Stomach (tissue), 19 donors: ENCODE data around the gene ABHD17C. TPM values are rescaled to one million over a fixed set of nuclear protein-coding genes. Genes with fewer than 3 reads are reported as not detected.
"Not testable (repeated sequence)": the region's sequence is repeated elsewhere in the genome, so short reads cannot be mapped to it uniquely, and the experiment has no call there.

Experiments used
- DNase-seq, 2 donors: peaks; one replicate each; pipeline versions ENCODE4 v3.0.0 to v3.0.0-alpha.2; 2013 to 2019
- H3K27ac ChIP-seq, 5 donors: fragments of 200-600 bp in 4 of 5; sonication (generic) in 4 of 5; one replicate each; pipeline ENCODE4 v1.5.1; 2013 to 2019; ENCODE audit warnings: mild to moderate bottlenecking in 1 of 5, moderate library complexity in 1 of 5
- H3K27me3 ChIP-seq, 3 donors: fragments of 200-600 bp; sonication (generic); one replicate each; pipeline ENCODE4 v1.5.1; 2017 to 2019; ENCODE audit warnings: mixed run types in 1 of 3
- H3K36me3 ChIP-seq, 4 donors: fragments of 200-600 bp; sonication (generic); 1 replicate in 3 of 4; 2 replicates in 1 of 4; pipeline ENCODE4 v1.5.1; 2016 to 2019
- H3K4me1 ChIP-seq, 4 donors: fragments of 200-600 bp; sonication (generic); one replicate each; pipeline ENCODE4 v1.5.1; 2016 to 2019
- H3K4me3 ChIP-seq, 4 donors: fragments of 200-600 bp; sonication (generic) in 3 of 4; one replicate each; pipeline ENCODE4 v1.5.1; 2016 to 2019; ENCODE audit warnings: mild to moderate bottlenecking in 1 of 4
- H3K9me3 ChIP-seq, 4 donors: fragments of 200-600 bp; sonication (generic); one replicate each; pipeline ENCODE4 v1.5.1; 2016 to 2019
- EP300 ChIP-seq: sonication (generic); formaldehyde crosslinking; IDR thresholded peaks from one replicate; pipeline ENCODE4 v1.6.1; 2017; ENCODE audit warnings: antibody characterized with exemption
- POLR2A ChIP-seq, 4 donors: fragments of 450-650 bp; IDR thresholded peaks; one replicate each; pipeline ENCODE4 v1.6.1; 2016; ENCODE audit warnings: antibody characterized with exemption in 4 of 4, control low read depth in 2 of 4, mild to moderate bottlenecking in 1 of 4, moderate library complexity in 1 of 4
- POLR2AphosphoS5 ChIP-seq, 3 donors: sonication (generic); formaldehyde crosslinking; IDR thresholded peaks; one replicate each; pipeline ENCODE4 v1.6.1; 2016; ENCODE audit warnings: antibody characterized with exemption in 3 of 3
- WGBS, 5 donors: extraction: QIAGEN DNeasy Blood & Tissue Kit in 3 of 5; methylation state at CpG; one replicate each; pipeline versions ENCODE4 v1.1.5 to v1.1.7; 2013 to 2018; 5-methylcytosine and 5-hydroxymethylcytosine counted together
- intact Hi-C: fragments of 100-400 bp; cut with DNase I; formaldehyde crosslinking; loops from one replicate; pipeline ENCODE4 v1.15.1; 2023; ENCODE audit warnings: low total_unique reads
- long read RNA-seq, 10 donors: transcript quantifications; one replicate each; lab custom pipeline, GENCODE V29; 2026
- polyA plus RNA-seq, 3 donors: library from polyadenylated mRNA; stranded (reverse); fragments of 200-250 nt; gene quantifications; one replicate each; pipeline ENCODE4 v1.2.3, GENCODE V29; 2013
- total RNA-seq, 5 donors: library from RNA; depleted of rRNA; stranded (reverse); fragments of >200 nt; gene quantifications; one replicate each; pipeline versions ENCODE4 v1.1.0 to v1.2.3, GENCODE V29; 2014 to 2016
- TF ChIP-seq, protein P1 (sequence below), 7 experiments: fragments of 450-650 bp in 4 of 7; fragments of 200-600 bp in 3 of 7; sonication (generic) in 3 of 7; IDR thresholded peaks; one replicate each; pipeline ENCODE4 v1.5.1; 2016 to 2019; ENCODE audit warnings: antibody characterized with exemption in 7 of 7, control low read depth in 2 of 7, mild to moderate bottlenecking in 1 of 7
- donor health status: healthy with polysubstance abuse.
- donor health status: Bipolar disorder and iron deficiency.
- donor health status: healthy.

Gene ABHD17C
- total RNA-seq (10 to 100 TPM in 3 of 5 donors, 1 to 10 TPM in 2; 1.2 to 30.5 (median 25.1) TPM), polyA plus RNA-seq (10 to 100 TPM; 14.0 to 55.3 (median 17.1) TPM)
- long read RNA-seq, donor 1, transcript ABHD17C-201 (3 exons, 2,368 nt), result major isoform, 8 of 8 reads
- long read RNA-seq, donor 1, partial matches to known transcripts, result 0 of 8 reads
- long read RNA-seq, donor 1, other reads (novel, unspliced or antisense), result 0 of 8 reads
- long read RNA-seq, donor 2, transcript ABHD17C-201 (3 exons, 2,368 nt), result major isoform, 9 of 9 reads
- long read RNA-seq, donor 2, partial matches to known transcripts, result 0 of 9 reads
- long read RNA-seq, donor 2, other reads (novel, unspliced or antisense), result 0 of 9 reads
- long read RNA-seq, donor 3, transcript ABHD17C-201 (3 exons, 2,368 nt), result major isoform, 8 of 13 reads
- long read RNA-seq, donor 3, partial matches to known transcripts, result 5 of 13 reads
- long read RNA-seq, donor 3, other reads (novel, unspliced or antisense), result 0 of 13 reads
- long read RNA-seq, donor 4, result 0 reads
- long read RNA-seq, donor 5, transcript ABHD17C-201 (3 exons, 2,368 nt), result major isoform, 7 of 7 reads
- long read RNA-seq, donor 5, partial matches to known transcripts, result 0 of 7 reads
- long read RNA-seq, donor 5, other reads (novel, unspliced or antisense), result 0 of 7 reads
- long read RNA-seq, donor 6, transcript ABHD17C-201 (3 exons, 2,368 nt), result major isoform, 36 of 42 reads
- long read RNA-seq, donor 6, partial matches to known transcripts, result 5 of 42 reads
- long read RNA-seq, donor 6, other reads (novel, unspliced or antisense), result 0 of 42 reads
- long read RNA-seq, donor 7, transcript ABHD17C-201 (3 exons, 2,368 nt), result major isoform, 18 of 43 reads
- long read RNA-seq, donor 7, partial matches to known transcripts, result 25 of 43 reads
- long read RNA-seq, donor 7, other reads (novel, unspliced or antisense), result 0 of 43 reads
- long read RNA-seq, donor 8, transcript ABHD17C-201 (3 exons, 2,368 nt), result major isoform, 17 of 17 reads
- long read RNA-seq, donor 8, partial matches to known transcripts, result 0 of 17 reads
- long read RNA-seq, donor 8, other reads (novel, unspliced or antisense), result 0 of 17 reads
- long read RNA-seq, donor 9, transcript ABHD17C-201 (3 exons, 2,368 nt), result major isoform, 9 of 47 reads
- long read RNA-seq, donor 9, partial matches to known transcripts, result 38 of 47 reads
- long read RNA-seq, donor 9, other reads (novel, unspliced or antisense), result 0 of 47 reads
- long read RNA-seq, donor 10, transcript ABHD17C-201 (3 exons, 2,368 nt), result major isoform, 5 of 5 reads
- long read RNA-seq, donor 10, partial matches to known transcripts, result 0 of 5 reads
- long read RNA-seq, donor 10, other reads (novel, unspliced or antisense), result 0 of 5 reads

DNA sequence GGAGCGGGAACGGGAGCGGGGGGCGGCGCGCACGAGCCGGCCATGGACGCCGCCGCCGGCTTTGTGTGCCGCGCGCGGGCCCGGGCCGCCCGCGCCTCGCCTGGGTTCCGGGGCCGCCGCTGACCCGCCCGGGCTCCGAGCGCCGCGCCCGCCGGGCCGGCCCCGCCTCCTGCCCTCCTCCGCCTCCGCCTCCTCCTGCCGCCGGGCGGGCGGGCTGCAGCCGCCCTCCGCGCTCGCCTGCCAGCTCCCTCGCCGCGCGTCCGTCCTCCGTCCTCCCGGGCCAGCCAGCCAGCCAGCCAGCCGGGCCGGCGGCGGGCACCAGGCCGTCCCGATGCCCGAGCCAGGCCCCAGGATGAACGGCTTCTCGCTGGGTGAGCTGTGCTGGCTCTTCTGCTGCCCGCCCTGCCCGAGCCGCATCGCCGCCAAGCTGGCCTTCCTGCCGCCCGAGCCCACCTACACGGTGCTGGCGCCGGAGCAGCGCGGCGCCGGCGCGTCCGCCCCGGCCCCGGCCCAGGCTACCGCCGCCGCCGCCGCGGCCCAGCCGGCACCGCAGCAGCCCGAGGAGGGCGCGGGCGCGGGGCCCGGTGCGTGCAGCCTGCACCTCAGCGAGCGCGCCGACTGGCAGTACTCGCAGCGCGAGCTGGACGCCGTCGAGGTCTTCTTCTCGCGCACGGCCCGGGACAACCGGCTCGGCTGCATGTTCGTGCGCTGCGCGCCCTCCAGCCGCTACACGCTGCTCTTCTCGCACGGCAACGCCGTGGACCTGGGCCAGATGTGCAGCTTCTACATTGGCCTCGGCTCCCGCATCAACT is at the start of gene ABHD17C:
ABHD17C (plus strand) TSS at position 212 of the 812 bp plus-strand sequence; CDS start at position 332, 120 bp downstream.
- Histone ChIP-seq H3K4me1 (peaks cover 20 to 54% (median 29%) of the 10 kb centered on the region in 4 donors), H3K36me3 (no peaks in the 10 kb centered on the region), H3K4me3 (peak within 1 kb of the TSS; percentile 75 to 87 (median 80)), H3K27ac (peak within 1 kb of the TSS; percentile 88 to 97 (median 92)), H3K27me3 (no peaks in the 10 kb centered on the region), H3K9me3 (no peaks in the 10 kb centered on the region)
- intact Hi-C loops, result no loop called here
- TF ChIP-seq, protein P1, sequence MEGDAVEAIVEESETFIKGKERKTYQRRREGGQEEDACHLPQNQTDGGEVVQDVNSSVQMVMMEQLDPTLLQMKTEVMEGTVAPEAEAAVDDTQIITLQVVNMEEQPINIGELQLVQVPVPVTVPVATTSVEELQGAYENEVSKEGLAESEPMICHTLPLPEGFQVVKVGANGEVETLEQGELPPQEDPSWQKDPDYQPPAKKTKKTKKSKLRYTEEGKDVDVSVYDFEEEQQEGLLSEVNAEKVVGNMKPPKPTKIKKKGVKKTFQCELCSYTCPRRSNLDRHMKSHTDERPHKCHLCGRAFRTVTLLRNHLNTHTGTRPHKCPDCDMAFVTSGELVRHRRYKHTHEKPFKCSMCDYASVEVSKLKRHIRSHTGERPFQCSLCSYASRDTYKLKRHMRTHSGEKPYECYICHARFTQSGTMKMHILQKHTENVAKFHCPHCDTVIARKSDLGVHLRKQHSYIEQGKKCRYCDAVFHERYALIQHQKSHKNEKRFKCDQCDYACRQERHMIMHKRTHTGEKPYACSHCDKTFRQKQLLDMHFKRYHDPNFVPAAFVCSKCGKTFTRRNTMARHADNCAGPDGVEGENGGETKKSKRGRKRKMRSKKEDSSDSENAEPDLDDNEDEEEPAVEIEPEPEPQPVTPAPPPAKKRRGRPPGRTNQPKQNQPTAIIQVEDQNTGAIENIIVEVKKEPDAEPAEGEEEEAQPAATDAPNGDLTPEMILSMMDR (IDR thresholded peaks at IDR 0.05), result no peak
- peak in 2 of 3 donors; percentile 71 to 79 for TF ChIP-seq POLR2AphosphoS5 (IDR thresholded peaks at IDR 0.05)
- DNase-seq, result peak; percentile 76 to 88
- 0 to 1% (median 0%) methylated on average over 13 to 117 of the region's 122 CpGs for WGBS, 5 donors

DNA sequence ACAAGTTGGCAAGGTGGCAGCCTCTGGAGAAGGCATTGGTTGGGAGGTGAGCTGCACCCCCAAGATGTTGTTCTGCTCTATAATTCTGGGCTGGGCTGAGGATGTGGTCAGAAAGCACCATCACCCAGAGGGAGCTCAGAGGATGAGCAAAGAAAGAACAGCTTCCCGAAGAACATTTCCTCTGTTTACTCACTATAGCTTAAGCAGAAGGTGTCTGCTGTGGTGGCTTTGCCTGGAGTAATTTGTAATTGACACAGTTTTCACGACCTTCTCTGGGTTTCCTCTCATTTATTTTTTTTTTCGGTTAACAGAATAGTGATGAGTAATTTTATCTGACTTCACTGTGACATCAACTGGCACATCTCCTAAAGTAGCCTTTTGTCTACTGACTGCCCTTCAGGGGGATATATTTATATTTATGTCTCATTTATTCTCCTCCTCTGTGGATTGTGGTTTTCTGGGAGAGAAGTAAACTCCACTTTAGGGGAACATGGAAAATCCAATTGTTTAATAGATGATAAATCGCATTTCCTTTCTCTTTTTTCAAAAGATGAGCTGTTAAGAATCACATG is 49.5 kb upstream of the ABHD17C start:
- DNase-seq, result no peak
- Histone ChIP-seq H3K4me1 (no peaks in the 10 kb centered on the region), H3K9me3 (peaks cover 0 to 20% (median 8%) of the 10 kb centered on the region in 4 donors), H3K4me3 (no peak overlapping the region), H3K36me3 (no peaks in the 10 kb centered on the region), H3K27ac (no peak overlapping the region), H3K27me3 (no peaks in the 10 kb centered on the region)
- WGBS, 5 donors, result 57 to 72% (median 61%) methylated on average over 4 of the region's 4 CpGs
- intact Hi-C loops, result no loop called here
- no peak for TF ChIP-seq POLR2AphosphoS5 (IDR thresholded peaks at IDR 0.05)
- TF ChIP-seq POLR2A (IDR thresholded peaks at IDR 0.05), result no peak
- TF ChIP-seq, protein P1 (IDR thresholded peaks at IDR 0.05), result no peak
- TF ChIP-seq EP300, result no peak

DNA sequence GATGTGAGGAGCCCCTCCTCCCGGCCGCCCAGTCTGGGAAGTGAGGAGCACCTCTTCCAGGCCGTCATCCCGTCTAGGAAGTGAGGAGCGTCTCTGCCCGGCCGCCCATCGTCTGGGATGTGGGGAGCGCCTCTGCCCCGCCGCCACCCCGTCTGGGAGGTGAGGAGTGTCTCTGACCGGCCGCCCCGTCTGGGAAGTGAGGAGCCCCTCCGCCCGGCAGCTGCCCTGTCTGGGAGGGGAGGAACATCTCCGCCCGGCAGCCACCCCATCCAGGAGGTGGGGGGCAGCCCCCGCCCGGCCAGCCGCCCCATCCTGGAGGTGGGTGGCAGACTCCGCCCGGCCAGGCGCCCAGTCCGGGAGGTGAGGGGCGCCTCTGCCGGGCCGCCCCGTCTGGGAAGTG is 47.7 kb upstream of the ABHD17C start:
- intact Hi-C loops, H3K4me3 ChIP-seq, H3K4me1 ChIP-seq, H3K36me3 ChIP-seq, H3K27me3 ChIP-seq, H3K27ac ChIP-seq, DNase-seq: not testable (repeated sequence)
- WGBS, 5 donors, result 97 to 100% (median 98%) methylated on average over 23 to 30 of the region's 30 CpGs
- H3K9me3 ChIP-seq, result peaks cover 1 to 25% (median 19%) of the 10 kb centered on the region in 4 donors

GRCh38 chr15:80654299-80654698 is 40.8 kb upstream of the ABHD17C start:
- no peaks in the 10 kb centered on the region for H3K4me1 ChIP-seq
- H3K27me3 ChIP-seq, result no peaks in the 10 kb centered on the region
- no peak for DNase-seq
- H3K36me3 ChIP-seq, result no peaks in the 10 kb centered on the region
- no peak for TF ChIP-seq EP300
- TF ChIP-seq POLR2A (IDR thresholded peaks at IDR 0.05), result no peak
- TF ChIP-seq POLR2AphosphoS5 (IDR thresholded peaks at IDR 0.05), result no peak
- TF ChIP-seq, protein P1 (IDR thresholded peaks at IDR 0.05), result no peak
- intact Hi-C loops, result no loop called here
- WGBS, 5 donors, result 0% methylated on average over 1 of the region's 1 CpG; no CpG with 5 or more reads in 3 of the 5 donors
- H3K9me3 ChIP-seq, result peaks cover 3 to 25% (median 18%) of the 10 kb centered on the region in 4 donors
- no peak overlapping the region for H3K27ac ChIP-seq
- H3K4me3 ChIP-seq, result no peak overlapping the region
